ENCODE measurements around the gene LIG3. TPM values are rescaled to one million over a fixed set of nuclear protein-coding genes. Genes with fewer than 3 reads are reported as not detected.

LIG3 gene
- total RNA-seq, 1 experiment from 2014 or later: 38.0 TPM

DNA sequence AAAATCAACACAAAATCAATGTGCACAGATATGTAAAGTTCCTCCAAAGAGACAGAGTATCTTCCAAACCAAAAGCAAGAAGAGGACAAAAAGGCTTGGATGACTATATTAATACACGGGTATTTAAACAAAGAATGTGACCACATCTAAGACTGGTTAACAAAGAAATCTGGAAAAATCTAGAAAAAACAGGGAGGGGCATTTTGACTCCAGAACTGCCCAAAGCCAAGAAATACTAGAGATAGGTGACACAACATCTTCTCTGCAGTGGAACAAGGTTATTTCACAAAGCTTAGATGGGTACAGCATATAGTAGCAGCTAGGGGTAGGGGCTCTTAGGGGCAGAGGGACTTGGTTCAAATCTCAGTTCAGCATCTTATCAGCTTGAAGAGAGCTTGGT is 72.9 kb downstream of the LIG3 start:
- in situ Hi-C loops (cut with HindIII; ENCODE audit: low pct_unique_long_range_greater_than_20kb, low sequenced_read_pairs): no loop called here
- no peak for DNase-seq (ENCODE audit: low read depth, low spot score)

DNA sequence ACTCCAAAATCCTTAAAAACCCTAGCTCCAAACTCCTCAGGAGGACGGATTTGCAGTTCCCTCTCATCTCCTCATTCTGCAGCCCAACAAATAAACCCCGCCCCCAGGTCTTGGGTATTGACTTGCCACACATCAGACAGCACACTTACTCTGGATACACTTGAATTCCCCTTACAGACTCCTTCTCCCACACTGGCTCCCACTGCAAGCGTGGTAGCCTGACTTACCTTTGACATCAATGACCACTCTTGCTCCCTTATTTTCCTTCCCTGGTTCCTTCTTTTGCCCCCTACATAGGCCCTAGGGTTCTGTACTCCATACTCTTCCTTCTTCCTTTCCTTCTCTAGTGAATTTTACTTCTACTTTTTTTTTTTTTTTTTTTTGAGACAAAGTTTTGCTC is 75.7 kb downstream of the LIG3 start:
- in situ Hi-C loops (cut with HindIII; ENCODE audit: low pct_unique_long_range_greater_than_20kb, low sequenced_read_pairs): no loop called here
- no peak for DNase-seq (ENCODE audit: low read depth, low spot score)

DNA sequence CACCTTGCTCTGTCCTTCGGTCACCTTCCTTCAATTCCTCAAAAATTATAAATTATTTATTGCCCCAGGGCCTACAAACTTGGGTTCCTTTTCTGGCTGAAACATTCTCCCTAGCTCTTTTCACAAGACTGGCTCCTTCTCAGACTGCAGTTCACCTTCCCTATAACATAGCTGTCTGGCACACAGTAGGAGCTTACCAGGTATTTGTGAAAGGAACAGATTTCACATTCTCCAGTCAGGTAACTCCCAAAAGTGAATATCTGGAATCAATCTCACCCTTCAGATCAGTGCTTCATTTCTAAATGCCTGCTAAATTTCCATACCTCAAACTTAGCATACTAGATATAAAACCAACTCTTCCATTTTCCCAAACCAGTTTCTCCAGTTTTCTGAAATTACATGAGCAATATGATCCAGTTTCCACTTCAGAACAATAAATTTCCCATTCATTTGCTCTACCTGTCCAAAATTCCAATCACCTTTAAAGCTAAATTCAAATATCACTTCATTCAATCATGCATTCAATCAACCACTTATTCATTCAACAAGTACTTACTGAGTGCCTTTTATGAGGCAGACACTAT is 77.1 kb downstream of the LIG3 start:
- in situ Hi-C loops (cut with HindIII; ENCODE audit: low pct_unique_long_range_greater_than_20kb, low sequenced_read_pairs): no loop called here
- DNase-seq (ENCODE audit: low read depth, low spot score): no peak

Other genes with a start within 250 kb of the LIG3 start
- gene CCT6B, start 19.1 kb upstream of the LIG3 start, total RNA-seq (2014; rRNA removed; shearing (Covaris generic)): 0.96 and 1.4 TPM in 2 replicates
- gene ZNF830, start 19.0 kb upstream of the LIG3 start, total RNA-seq (2014; rRNA removed; shearing (Covaris generic)): 11.4 and 13.2 TPM in 2 replicates
- 9.7 and 11.2 TPM in 2 replicates for gene RFFL, start 83.2 kb downstream of the LIG3 start, total RNA-seq (2014; rRNA removed; shearing (Covaris generic))
- gene RAD51D, start 139.3 kb downstream of the LIG3 start, total RNA-seq (2014; rRNA removed; shearing (Covaris generic)): 5.5 and 8.2 TPM in 2 replicates
- not detected in 2 replicates for gene FNDC8, start 141.1 kb downstream of the LIG3 start, total RNA-seq (2014; rRNA removed; shearing (Covaris generic))
- 27.4 and 33.7 TPM in 2 replicates for gene NLE1, start 161.8 kb downstream of the LIG3 start, total RNA-seq (2014; rRNA removed; shearing (Covaris generic))
- not detected in 2 replicates for gene UNC45B, start 167.3 kb downstream of the LIG3 start, total RNA-seq (2014; rRNA removed; shearing (Covaris generic))
- gene SLC35G3, start 213.9 kb downstream of the LIG3 start, total RNA-seq (2014; rRNA removed; shearing (Covaris generic)): not detected in 2 replicates

Measured in SK-MEL-5 (cell line).